ENCODE results near the gene ARL15.
A peak's percentile ranks its signal among the peaks of the same experiment; 100 is the strongest.
"Not testable (repeated sequence)": the region's sequence is repeated elsewhere in the genome, so short reads cannot be mapped to it uniquely, and the experiment has no call there.

The ARL15 gene

DNA sequence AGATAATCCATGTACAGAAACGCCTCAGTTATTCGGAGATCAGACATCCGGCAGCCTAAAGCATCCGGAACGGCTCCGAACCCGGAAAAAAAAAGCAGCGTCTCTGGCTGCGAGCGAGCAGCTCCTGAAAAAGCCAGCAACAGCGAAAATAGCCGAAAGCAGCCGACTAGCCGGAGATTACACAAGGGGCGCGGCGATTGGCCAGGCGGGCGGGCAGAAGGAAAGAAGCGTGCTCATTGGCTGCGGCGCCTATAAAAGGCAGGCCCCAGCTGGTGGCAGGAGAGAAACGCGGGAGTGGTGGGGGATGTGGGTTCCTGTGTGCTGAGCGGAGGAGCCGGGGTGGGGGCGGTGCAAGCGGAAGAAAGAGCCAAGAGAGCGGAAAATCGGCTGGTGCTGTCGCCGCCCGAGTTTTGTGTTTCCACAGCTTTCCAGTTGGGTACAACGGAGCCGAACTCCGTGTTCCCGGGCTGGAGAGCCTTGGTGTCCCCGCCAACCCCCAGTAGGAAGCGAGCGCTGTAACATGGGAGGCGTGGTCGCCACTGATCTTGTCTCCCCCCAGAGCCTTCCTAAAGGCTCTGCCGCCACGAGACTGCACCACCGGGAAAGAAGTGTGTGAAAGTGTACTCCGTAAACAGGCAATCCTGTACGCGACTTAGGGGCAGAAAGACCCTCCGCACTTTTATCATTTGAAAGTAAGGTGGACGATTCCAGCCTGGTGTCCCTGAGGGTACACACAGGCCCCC, at the start of gene ARL15:
ARL15 (minus strand) TSS at position 141 of the 743 bp plus-strand sequence.
- DNase-seq: peak; percentile 97

DNA sequence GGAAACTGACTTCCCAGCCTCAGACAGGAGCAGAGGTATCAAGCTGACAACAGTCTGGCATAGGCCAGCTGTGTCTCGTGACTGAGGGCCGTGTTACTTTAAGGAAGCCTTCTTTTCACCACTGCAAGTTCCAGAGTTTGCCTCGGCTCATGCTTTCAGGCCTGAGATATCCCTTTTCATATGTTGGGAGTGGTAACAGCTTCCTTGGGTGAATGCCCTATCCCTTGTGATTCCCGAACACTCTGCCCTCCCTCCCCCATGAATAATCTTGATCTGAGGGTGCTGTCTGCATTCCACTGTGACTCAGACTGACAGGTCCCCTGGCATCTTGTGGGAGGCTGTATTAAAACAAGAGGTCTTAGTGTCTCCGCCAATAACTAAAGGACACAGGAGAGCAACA, 49.7 kb upstream of the ARL15 start:
- DNase-seq: no peak

DNA sequence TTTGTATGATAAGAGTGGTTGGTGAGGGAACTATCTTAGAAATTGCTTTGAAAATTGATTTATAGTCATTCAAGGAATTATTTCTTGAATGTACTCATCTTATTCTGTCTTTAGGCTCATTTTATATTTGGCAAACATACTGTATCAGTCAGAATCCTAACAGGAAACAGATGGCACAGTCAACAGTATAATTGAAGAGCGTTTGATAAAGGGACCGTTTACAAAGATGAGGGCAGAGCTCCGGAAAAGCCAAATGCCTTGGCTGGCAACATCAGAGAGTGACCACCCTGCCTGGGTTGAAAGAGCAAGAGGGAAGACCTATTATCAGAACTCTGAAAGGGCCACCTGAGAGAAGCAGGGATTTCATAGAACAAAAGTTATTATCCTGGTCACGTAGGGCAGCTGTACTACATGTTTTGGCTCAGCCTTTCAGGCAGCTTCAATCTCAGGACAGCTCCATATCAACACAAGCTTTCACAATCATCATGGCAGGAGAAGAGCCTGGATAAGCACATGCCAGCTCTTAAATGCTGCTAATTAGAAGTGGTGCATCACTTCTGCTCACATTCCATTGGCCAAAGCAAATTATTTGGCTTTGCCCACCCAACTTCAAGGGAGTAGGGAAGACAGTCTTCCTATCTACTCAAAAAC, 47.2 kb upstream of the ARL15 start:
- DNase-seq: peak; percentile 16

DNA sequence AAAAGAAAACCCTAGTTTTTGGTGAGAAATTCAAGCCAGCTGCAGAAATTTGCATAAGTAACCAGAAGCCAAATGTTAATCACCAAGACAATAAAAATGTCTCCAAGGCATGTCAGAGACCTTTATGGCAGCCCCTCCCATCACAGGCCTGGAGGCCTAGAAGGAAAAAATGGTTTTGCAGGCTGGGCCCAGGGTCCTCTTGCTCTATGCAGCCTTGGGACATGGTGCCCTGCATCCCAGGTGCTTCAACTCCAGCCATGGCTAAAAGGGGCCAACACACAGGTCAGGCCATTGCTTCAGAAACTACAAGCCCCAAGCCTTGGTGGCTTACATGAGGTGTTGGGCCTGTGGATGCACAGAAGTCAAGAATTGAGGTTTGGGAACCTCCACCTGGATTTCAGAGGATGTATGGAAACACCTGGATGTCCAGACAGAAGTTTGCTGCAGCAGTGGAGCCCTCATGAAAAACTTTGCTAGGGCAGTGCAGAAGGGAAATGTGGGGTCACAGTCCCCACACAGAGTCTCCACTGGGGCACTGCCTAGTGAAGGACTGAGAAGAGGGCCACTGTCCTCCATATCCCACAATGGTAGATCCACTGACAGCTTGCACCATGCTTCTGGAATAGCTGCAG, 43.7 kb upstream of the ARL15 start:
- DNase-seq: not testable (repeated sequence)

DNA sequence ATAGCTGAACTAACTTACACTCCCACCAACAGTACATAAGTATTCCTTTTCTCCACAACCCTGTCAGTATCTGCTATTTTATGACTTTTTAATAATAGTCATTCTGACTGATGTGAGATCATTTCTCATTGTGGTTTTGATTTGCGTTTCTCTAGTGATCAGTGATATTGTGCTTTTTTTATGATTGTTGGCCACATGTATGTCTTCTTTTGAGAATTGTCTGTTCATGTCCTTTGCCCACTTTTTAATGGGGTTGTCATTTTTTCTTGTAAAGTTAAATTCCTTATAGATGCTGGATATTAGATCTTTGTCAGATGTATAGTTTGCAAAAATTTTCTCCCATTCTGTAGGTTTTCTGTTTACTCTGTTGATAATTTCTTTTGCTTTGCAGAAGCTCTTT, 42.2 kb upstream of the ARL15 start:
- not testable (repeated sequence) for DNase-seq

DNA sequence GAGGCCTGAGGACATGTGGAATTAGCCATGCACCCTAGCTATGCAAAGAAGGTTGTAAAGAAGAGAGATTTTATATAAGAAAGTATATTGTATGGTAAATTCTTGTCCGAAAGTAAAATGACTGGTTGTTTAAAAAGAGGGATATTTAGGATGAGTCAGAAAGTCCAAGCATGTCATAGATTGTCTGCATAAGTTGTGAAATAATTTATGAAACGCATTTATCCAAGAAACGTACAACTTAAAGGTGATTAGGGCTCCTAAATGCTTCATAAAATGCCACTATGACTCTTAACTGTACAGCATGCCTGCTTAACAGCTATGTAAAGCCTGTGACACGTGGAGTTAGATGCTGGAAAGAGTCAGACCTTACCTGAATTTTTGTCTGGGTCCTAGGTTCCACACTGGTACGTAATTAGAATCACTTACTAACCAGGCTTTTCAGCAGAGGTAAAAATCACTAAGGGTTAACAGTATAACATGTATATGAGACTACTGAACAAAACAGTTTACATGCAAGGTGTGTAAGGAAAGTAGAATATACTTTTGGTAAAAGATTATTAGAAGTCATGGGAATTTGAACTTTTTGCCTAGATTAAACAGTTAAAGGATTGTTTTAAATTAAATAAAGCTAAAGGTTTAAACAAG, 37.0 kb upstream of the ARL15 start:
- no peak for DNase-seq

DNA sequence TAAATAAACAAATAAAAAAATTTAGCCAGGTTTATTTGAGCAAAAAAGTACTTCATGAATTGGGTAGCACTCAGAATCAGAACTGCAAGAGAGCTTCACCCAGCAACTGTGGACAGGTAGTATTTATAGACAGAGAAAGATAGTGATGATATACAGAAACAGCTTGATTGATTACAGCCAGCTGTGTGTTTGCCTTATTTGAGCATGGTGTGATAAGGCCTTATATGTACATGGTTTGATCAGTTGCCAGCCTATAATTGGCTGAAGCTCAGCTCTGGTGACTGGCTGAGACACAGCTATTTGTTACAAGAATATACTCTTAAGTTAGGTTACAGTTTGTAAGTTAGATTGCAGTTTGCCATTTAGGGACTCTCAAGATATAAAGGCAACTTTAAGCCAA, 34.3 kb upstream of the ARL15 start:
- DNase-seq: peak; percentile 0

DNA sequence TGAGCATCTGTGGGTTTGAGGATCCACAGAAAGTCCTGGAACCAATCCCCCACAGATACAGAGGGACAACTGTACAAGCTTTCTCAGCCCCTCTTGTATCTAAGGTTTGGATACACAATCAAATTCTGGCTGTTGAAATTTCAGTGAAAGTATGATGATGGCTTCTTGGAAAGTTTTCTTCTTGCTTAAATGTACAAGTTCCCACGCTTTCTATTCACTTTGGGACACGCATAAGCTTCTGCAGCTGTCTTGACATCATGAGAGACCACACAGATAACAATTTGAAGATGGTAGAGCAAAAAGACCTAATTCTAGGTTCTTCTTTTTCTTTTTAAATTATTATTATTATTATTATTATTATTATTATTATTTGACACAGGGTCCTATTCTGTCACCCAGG, 31.6 kb upstream of the ARL15 start:
- DNase-seq: no peak

DNA sequence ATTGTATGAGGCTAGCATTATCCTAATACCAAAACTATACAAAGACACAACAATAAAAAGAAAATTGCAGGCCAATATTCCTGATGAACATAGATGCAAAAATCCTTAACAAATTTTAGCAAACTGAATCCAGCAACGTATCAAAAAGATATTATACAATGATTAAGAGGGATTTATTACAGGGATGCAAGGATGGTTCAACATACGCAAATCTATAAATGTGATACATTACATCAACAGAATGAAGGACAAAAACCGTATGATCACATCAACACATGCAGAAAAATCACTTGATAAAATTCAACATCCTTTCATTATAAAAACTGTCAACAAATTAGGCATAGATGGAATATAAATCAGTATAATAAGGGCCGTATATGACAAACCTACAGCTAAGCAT, 27.1 kb upstream of the ARL15 start:
- no peak for DNase-seq

DNA sequence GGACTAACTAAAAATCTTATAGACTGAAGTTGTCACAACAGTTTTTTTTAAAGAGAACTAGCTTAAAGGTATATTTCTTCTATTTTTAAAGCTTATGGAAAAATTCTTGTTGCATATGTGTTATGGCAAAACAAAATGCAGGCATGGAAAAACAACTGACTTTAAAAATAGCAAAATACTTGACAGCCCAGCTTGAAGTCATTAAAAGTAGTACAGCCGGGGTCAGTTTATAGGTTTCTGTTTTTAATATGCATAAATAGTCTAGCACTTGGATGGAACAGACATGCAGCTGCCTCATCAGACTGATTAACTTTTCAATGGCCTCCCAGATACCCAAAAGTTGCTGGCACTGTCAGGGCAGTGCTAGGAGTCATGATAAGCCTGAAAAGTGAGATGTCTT, 22.3 kb upstream of the ARL15 start:
- no peak for DNase-seq

DNA sequence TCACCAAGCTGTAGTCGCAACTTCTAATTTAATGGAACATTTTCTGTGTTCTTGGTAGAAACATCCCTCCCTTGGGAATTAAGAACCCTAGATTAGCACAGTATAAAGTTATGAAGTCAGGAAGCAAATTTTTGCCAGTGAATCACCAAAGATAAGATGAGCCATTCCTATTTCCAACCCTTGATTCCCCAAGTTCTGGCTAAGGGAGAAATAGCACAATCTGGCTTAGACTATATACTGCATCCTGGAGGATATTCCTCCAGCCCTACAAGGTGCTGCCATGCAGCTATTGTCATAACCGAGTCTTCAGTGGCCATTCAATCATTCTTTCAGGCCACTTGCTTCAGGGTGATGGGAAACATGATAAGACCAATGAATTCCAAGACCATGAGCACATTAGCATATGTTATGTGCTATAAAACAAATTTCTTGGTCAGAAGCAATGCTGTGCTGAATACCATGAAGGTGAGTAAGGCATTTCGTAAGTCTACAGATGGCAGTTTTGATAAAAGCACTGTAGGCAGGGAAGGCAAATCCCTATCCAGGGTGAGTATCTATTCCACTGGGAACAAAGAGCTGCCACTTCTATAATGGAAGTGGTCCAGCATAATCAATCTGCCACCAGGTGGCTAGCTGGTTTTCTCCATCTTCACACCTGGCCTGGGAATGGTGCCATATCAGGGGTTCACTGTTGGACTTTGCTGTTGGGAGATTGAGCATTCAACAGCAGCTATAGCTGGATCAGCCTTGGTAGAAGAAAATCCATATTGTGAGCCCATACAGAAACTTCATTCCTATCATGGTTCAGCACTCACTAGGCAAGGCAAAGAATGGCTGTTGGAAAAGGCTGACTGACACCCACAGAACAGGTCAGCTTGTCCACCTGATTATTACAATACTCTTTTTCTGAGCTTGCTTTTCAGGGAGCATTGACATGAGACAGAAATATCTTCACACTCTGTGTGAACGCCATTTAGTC, 19.6 kb upstream of the ARL15 start:
- no peak for DNase-seq

DNA sequence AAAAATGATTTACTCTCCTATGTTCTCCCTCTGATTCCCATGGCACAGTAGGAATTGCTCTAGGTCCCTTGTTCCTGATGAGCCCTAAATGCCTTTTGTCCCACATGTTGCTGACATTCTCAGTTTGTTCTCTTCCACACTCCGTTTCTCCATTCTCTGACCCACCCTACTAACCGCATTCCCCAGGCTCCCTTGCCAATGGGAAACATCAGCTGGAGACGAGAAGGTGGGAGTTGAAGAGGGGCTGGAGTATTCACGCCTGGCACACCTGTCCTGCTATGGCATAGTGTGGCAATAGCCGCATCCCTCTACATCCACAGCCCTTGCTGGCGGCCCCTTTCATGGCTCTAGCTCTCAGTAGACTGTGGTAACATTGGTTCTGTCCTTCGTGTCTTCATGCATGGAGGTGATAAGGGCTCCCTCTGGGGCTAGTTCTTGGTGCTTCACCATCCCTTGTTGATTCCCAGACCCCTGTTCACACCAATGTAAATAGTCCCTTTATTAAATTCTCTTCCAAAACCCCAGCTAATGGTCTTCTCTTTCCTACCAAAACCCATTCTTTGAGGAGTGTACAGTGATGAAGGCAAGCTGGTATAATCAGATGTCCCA, 16.4 kb upstream of the ARL15 start:
- no peak for DNase-seq

DNA sequence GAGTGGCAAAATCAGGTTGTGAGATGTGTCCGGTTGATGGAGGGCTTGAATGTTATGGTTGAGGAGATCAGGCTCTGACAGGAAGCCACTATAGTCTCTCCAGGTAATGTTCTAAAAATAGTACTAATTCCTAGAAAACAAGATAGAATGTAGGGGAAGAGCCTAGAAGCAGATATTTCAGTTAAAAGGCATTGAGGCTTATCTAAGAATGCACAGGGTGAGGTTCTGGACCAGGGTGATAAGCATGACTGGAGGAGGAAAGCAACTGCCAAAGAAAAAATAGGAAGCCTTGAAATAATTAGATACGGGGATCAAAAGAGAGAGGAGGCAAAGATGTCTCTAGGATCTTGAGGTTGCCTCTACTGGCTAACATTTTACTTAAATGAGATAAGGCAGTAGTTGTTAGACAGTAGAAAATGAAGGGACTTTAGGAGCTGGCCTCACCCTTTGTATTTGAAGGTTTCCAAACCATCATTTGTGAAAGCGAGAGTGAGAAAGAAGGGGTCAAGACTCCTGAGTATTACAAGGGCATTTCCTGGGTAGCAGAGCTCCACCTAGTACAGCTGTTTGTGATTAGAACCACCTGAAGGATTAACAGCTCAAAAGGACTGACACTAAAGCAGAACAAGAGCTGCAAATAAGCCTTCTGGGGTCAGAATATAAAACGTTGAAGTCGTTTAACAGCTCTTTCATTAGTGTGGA, 15.4 kb upstream of the ARL15 start:
- DNase-seq: no peak

DNA sequence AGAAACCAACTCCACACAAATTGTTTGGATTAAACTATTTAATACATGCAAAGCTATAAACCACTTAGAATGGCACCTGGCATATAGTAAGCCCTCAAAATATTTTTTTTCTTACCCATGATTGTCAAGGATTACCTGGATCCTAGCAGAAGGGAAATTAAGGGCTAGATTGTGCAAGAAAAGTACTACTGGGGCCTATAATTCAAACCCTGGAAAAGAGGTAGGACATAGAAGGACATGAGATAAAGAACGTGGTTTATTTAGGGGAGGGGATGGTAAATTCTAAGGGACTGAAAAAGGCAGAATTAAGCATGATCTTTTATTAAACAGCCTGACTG, 14.9 kb upstream of the ARL15 start:
- no peak for DNase-seq

DNA sequence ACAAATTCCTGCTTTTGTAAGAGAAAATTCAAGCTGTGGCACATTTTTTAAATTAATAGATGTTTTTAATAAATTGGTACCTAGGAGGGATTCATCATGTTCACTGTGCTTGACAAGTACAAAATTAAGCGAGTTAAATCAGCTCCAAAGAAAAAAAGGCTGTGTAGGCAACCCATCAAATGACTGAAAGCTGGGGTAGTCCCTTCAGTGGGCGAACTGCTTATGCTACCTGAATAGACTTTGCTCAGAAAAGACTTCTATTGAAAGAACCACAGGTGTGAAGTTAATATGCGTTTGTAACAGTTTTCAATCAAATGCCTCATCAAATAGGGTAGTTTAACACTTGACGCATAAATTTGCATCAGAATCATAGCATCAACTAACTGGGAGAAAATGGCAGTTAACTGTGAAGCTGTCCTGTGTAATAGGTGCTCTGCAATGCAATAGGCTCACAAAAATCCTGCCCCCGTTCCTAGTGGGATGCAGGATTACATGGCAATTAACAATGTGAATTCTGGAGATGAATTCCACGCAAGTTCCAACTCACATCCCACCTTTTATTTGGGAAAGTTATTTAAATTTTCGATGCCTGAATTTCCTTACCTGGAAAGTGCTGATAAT, 14.4 kb upstream of the ARL15 start:
- no peak for DNase-seq

DNA sequence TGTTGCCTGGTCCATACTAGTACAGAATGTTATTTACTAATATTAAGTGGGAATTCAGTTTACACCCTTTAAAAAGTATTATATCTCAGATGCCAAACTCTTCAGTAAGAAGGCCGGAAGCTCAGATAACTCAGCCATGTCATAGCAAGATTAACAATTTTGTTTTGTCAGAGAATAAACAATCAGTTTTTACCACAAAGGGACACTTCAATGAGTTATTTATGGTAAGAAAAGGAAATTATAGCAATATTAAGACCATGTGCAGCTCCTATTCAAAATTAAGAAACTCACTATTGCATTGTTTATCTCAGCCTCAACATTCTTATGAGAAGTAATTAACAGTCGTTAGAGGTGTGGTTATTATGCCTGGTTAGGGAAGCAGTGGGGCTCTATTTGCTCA, 13.1 kb upstream of the ARL15 start:
- no peak for DNase-seq

DNA sequence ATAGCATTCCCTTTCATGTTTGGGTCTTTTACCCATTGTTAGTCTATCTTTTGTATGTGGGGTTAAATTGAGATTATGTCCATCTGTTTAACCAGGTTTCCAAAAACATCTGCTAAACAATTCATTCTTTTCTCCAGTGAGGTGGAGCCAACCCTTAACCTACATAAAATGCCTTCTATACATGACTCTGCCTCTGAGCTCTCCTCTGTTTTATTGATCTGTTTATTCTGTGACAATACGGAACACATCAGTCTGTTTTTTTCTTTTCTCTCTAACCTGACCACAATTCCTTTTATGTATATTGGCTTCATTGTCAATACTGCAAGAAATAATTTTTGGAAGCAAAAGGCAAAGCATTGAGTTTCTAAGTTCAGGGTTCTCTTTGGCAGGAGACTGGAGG, 9.9 kb upstream of the ARL15 start:
- no peak for DNase-seq

DNA sequence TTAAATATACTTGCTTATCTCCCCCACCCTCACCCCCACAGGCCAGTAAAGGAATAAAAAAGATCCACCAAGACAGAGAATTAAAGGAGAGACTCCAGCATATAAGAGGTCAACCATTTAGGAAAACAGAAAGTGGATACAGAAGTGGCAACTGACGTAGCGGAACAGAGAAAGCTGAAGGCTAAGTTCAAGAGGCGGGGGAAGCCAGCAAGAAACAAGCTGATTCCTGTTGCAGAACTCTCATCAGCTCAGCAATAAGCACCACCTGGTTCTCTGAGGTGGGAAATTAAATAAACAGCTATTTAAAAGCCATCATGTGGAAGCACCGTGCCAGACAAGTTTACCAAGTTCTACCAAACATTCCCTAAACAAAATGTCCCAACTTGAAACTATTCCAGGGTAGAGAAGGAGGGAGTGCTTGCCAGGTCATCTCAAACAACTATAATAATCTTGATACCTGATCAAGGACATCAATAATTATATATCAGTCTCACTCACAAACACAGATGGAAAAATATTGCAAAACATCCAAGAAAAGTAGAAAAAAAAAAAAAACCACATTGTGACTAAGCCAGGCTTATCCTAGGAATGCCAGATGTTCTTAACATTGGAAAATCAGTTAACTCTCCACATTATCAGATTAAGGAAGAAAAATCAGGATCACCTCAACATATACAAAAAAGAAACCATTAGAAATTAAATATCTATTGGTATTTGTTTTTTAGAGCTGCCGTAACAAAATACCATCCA, 7.3 kb upstream of the ARL15 start:
- DNase-seq: no peak

DNA sequence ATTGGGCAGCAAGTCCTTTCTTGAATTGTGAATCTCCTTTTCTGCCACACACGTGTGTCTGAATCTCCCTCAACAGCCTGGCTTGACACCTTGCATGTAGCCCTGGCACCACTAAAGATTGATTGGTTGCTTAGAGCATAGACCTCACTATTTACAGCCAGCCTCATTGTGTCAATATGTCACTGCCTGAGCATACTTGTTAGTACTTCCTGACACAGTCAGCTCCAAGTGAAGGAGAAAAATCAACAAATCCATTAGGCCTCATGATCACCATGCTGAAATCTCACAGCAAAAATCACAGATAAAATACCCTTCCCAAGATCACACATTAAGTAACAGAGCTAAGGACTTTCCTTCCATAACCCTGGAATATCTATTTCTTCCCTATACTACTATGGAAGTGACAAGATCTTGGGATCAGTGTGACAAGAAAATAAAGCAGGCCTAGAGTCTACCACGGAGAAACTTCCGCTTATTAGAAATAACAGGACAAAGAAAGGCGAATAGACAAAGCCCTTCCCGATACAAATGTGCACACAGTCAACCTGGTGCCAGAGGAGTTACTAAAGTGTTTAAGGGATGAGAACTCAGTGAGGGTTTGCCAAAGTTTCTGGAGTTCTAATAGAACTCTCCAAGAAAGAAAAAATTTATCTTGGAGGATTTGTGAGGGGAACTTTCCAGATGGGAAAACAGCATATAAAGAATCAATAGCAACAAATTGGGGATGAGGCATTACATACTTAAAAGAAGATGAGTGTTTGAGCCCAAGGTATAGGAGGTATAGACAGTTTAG, 5.6 kb upstream of the ARL15 start:
- no peak for DNase-seq

Data from NCI-H1092 (cell line).